HCT116 (cell line): ENCODE measurements around the gene RORB. TPM values are rescaled to one million over a fixed set of nuclear protein-coding genes. Genes with fewer than 3 reads are reported as not detected.

ENCODE experiments used
- ATAC-seq: fragments of 200-7000 bp; cut with Tn5 transposase; 2 replicates; pipeline ENCODE4 v1.9.1; 2020; ENCODE audit warnings: mild to moderate bottlenecking, moderate library complexity
- BruUV-seq: library from RNA; stranded (reverse); fragments of 400-500 nt; replicated peaks from 2 replicates; lab custom pipeline; 2021; lab: Mats Ljungman, UMichigan
- CTCF ChIA-PET: fragments of 300-600 bp; sonication (Branson Sonifier 250); formaldehyde crosslinking; loops from one replicate; lab custom pipeline; 2021; ENCODE audit warnings: antibody characterized with exemption; lab: Charles Lee
- POLR2A ChIA-PET: fragments of 300-600, 350-600 bp; sonication (Branson Sonifier 250); formaldehyde crosslinking; loops from one replicate; lab custom pipeline; 2021; ENCODE audit warnings: antibody characterized with exemption; lab: Charles Lee
- RAD21 ChIA-PET, 2 experiments: fragments of 300-600 bp; sonication (Branson Sonifier 250); formaldehyde crosslinking; loops; one replicate each; lab custom pipeline; 2023; ENCODE audit warnings: low total read pairs in 2 of 2; ENCODE audit not compliant: uncharacterized antibody in 2 of 2, unreplicated experiment in 2 of 2, low non-redundant PET in 1 of 2; lab: Charles Lee
- DNase-seq: peaks from one replicate; pipeline ENCODE4 v3.0.0-alpha.2; 2010; ENCODE audit warnings: low read depth, low spot score
- H2AFZ ChIP-seq: fragments of 200-600 bp; shearing (Covaris generic), sonication (generic); 2 replicates; pipeline ENCODE4 v1.6.1; 2017; ENCODE audit warnings: low read depth, mixed run types, mixed read lengths, antibody characterized with exemption, low read length; ENCODE audit not compliant: poor library complexity, severe bottlenecking
- H3K27ac ChIP-seq: 2 replicates; pipeline ENCODE4 v1.5.1; 2012; ENCODE audit warnings: low read depth, low read length
- H3K27me3 ChIP-seq: fragments of 200-600 bp; sonication (generic); 2 replicates; pipeline ENCODE4 v1.6.1; 2016; ENCODE audit warnings: mixed run types, low read length, mixed read lengths; ENCODE audit not compliant: insufficient read depth
- H3K36me3 ChIP-seq, 2 experiments: fragments of 200-500 bp in 1 of 2; fragments of 200-600 bp in 1 of 2; sonication (Bioruptor generic) in 1 of 2; sonication (generic) in 1 of 2; 2 replicates each; pipeline versions ENCODE4 v1.5.1 to v1.6.1; 2014 to 2016; ENCODE audit warnings: low read length in 2 of 2, inconsistent platforms in 1 of 2, mixed read lengths in 1 of 2, mixed run types in 1 of 2; ENCODE audit not compliant: insufficient read depth in 2 of 2, control insufficient read depth in 1 of 2
- H3K4me1 ChIP-seq, 2 experiments: fragments of 200-600 bp in 1 of 2; sonication (generic) in 1 of 2; 2 replicates each; pipeline versions ENCODE4 v1.5.1 to v1.6.1; 2012 to 2017; ENCODE audit warnings: low read length in 2 of 2, inconsistent platforms in 1 of 2, mild to moderate bottlenecking in 1 of 2, mixed read lengths in 1 of 2, mixed run types in 1 of 2, moderate library complexity in 1 of 2; ENCODE audit not compliant: insufficient read depth in 2 of 2, control insufficient read depth in 1 of 2
- H3K4me2 ChIP-seq: fragments of 200-600 bp; sonication (generic); 2 replicates; pipeline ENCODE4 v1.6.1; 2017; ENCODE audit warnings: mixed run types, low read length, mixed read lengths
- H3K4me3 ChIP-seq, 2 experiments: fragments of 200-600 bp in 1 of 2; sonication (generic) in 1 of 2; replicated peaks in 1 of 2; 2 replicates each; pipeline ENCODE4 v1.5.1; 2011 to 2016; ENCODE audit warnings: low read length in 2 of 2, control low read depth in 1 of 2, low read depth in 1 of 2, mild to moderate bottlenecking in 1 of 2, mixed read lengths in 1 of 2, mixed run types in 1 of 2
- H3K79me2 ChIP-seq: fragments of 200-600 bp; sonication (generic); 2 replicates; pipeline ENCODE4 v1.6.1; 2017; ENCODE audit warnings: mild to moderate bottlenecking, mixed run types, low read length, moderate library complexity, mixed read lengths; ENCODE audit not compliant: insufficient read depth
- H3K9ac ChIP-seq: fragments of 200-600 bp; sonication (generic); 2 replicates; pipeline ENCODE4 v1.6.1; 2016; ENCODE audit warnings: low read length, mixed read lengths
- H3K9me2 ChIP-seq: fragments of 200-600 bp; sonication (generic), shearing (Covaris generic); 2 replicates; pipeline ENCODE4 v1.6.1; 2017; ENCODE audit warnings: mixed run types, mild to moderate bottlenecking, moderate library complexity; ENCODE audit not compliant: insufficient read depth
- H3K9me3 ChIP-seq, 2 experiments: fragments of 200-500 bp in 1 of 2; fragments of 200-600 bp in 1 of 2; sonication (Bioruptor generic) in 1 of 2; sonication (generic) in 1 of 2; 2 replicates each; pipeline ENCODE4 v1.6.1; 2014 to 2017; ENCODE audit warnings: low read length in 2 of 2, mixed read lengths in 2 of 2, inconsistent platforms in 1 of 2, low read depth in 1 of 2, mild to moderate bottlenecking in 1 of 2, mixed run types in 1 of 2, moderate library complexity in 1 of 2; ENCODE audit not compliant: control insufficient read depth in 1 of 2, insufficient read depth in 1 of 2
- H4K20me1 ChIP-seq: fragments of 200-600 bp; sonication (generic), shearing (Covaris generic); 2 replicates; pipeline ENCODE4 v1.6.1; 2017; ENCODE audit warnings: mixed run types, mild to moderate bottlenecking, moderate library complexity; ENCODE audit not compliant: insufficient read depth
- CBX3 ChIP-seq: IDR thresholded peaks from 2 replicates; pipeline ENCODE4 v1.6.1; 2012; ENCODE audit warnings: low read depth
- CEBPB ChIP-seq: IDR thresholded peaks from 2 replicates; pipeline ENCODE4 v1.6.1; 2012; ENCODE audit warnings: low read depth
- EGR1 ChIP-seq: IDR thresholded peaks from 2 replicates; pipeline ENCODE4 v1.6.1; 2012; ENCODE audit warnings: low read depth
- ELF1 ChIP-seq: IDR thresholded peaks from 2 replicates; pipeline ENCODE4 v1.6.1; 2012; ENCODE audit warnings: low read depth, borderline replicate concordance
- JUND ChIP-seq: IDR thresholded peaks from 2 replicates; pipeline ENCODE4 v1.6.1; 2012
- POLR2AphosphoS5 ChIP-seq: IDR thresholded peaks from 2 replicates; pipeline ENCODE4 v1.6.1; 2011; ENCODE audit warnings: mild to moderate bottlenecking, low read depth, low read length, moderate library complexity
- SRF ChIP-seq: IDR thresholded peaks from 2 replicates; pipeline ENCODE4 v1.6.1; 2012; ENCODE audit warnings: low read depth
- intact Hi-C: fragments of 100-400 bp; cut with micrococcal nuclease; formaldehyde crosslinking; loops from 2 replicates; pipeline ENCODE4 v1.10.0; 2022
- total RNA-seq: library from RNA; stranded (reverse); gene quantifications from one replicate; pipeline ENCODE4 v1.2.1, GENCODE V29; 2021; ENCODE audit not compliant: unreplicated experiment
- TF ChIP-seq, protein P1 (sequence below): IDR thresholded peaks from 2 replicates; pipeline ENCODE4 v1.6.1; 2012; ENCODE audit warnings: low read depth
- TF ChIP-seq, protein P2 (sequence below), 3 experiments: fragments of 200-600 bp in 1 of 3; sonication (generic) in 1 of 3; IDR thresholded peaks in 2 of 3; conservative IDR thresholded peaks in 1 of 3; 2 replicates each; pipeline ENCODE4 v1.5.1; 2012 to 2017; ENCODE audit warnings: low read depth in 2 of 3, low read length in 2 of 3, antibody characterized with exemption in 1 of 3, borderline replicate concordance in 1 of 3, control low read depth in 1 of 3, mild to moderate bottlenecking in 1 of 3, mixed read lengths in 1 of 3, mixed run types in 1 of 3, moderate library complexity in 1 of 3; ENCODE audit not compliant: insufficient read depth in 1 of 3

RORB gene
- total RNA-seq, 1 experiment from 2014 or later: 0.02 TPM

DNA sequence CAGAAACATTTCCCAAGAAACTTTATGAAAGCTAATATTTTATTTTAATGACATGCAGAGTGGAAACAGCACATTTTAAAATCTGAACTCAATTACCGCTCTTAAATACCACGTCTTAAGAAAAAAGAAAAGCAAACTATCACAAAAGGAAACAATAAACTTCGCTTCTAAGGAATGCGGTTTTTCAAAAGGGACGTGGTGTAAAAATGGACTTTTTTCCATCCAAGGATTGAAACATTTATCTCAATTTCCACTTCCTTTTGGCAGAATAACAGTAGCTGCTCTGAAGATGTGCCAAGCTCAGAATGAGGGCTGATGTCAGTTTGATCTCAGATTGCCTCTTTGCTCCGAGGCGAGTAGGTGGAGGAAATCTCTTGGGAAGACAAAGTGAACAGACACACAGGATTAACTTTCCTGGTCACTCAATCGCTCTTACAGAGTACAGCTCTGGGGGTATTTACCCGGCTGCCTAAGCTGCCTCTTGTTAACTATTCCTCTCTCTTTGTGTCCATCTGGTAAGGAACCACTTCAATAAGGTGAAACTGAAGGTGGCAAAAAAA lies 232.1 kb downstream of the RORB start:
- no peak for ATAC-seq
- H4K20me1 ChIP-seq: no peaks in the 10 kb centered on the region
- RAD21 ChIA-PET: no interaction called here
- H3K27ac ChIP-seq: no peak overlapping the region
- H3K4me1 ChIP-seq: no peaks in the 10 kb centered on the region
- BruUV-seq: no TSS peak
- H3K27me3 ChIP-seq: no peaks in the 10 kb centered on the region
- POLR2A ChIA-PET: no interaction called here
- intact Hi-C loops: no loop called here
- no peaks in the 10 kb centered on the region for H3K36me3 ChIP-seq
- H3K4me3 ChIP-seq: no peak overlapping the region
- H3K9me3 ChIP-seq: no peaks in the 10 kb centered on the region
- no peaks in the 10 kb centered on the region for H3K79me2 ChIP-seq
- TF ChIP-seq, protein P1, sequence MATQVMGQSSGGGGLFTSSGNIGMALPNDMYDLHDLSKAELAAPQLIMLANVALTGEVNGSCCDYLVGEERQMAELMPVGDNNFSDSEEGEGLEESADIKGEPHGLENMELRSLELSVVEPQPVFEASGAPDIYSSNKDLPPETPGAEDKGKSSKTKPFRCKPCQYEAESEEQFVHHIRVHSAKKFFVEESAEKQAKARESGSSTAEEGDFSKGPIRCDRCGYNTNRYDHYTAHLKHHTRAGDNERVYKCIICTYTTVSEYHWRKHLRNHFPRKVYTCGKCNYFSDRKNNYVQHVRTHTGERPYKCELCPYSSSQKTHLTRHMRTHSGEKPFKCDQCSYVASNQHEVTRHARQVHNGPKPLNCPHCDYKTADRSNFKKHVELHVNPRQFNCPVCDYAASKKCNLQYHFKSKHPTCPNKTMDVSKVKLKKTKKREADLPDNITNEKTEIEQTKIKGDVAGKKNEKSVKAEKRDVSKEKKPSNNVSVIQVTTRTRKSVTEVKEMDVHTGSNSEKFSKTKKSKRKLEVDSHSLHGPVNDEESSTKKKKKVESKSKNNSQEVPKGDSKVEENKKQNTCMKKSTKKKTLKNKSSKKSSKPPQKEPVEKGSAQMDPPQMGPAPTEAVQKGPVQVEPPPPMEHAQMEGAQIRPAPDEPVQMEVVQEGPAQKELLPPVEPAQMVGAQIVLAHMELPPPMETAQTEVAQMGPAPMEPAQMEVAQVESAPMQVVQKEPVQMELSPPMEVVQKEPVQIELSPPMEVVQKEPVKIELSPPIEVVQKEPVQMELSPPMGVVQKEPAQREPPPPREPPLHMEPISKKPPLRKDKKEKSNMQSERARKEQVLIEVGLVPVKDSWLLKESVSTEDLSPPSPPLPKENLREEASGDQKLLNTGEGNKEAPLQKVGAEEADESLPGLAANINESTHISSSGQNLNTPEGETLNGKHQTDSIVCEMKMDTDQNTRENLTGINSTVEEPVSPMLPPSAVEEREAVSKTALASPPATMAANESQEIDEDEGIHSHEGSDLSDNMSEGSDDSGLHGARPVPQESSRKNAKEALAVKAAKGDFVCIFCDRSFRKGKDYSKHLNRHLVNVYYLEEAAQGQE: no peak
- TF ChIP-seq POLR2AphosphoS5: no peak
- TF ChIP-seq CEBPB: no peak
- no peak for DNase-seq
- H3K9ac ChIP-seq: no peak overlapping the region
- no peak overlapping the region for H3K4me2 ChIP-seq
- H2AFZ ChIP-seq: no peak overlapping the region
- H3K9me2 ChIP-seq: no peaks in the 10 kb centered on the region
- CTCF ChIA-PET: no interaction called here

DNA sequence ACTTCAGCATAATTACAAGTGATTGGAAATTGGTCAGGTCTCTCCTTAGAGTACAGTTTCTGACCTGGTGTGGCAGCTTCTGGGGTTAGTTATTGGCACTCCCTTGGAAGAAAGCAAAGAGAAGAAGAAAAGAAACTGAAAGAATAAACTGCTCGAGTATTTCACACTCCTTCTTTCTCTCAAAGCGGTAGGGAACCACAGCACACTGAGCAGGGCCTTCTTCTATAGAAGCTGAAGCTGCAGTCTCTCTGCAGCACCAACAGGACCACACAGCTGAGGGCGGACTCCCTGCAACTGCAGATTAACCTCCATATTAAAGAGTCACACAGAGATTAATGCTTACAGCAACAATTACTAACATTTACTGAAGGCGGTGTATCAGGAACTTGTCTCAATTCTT lies 238.6 kb downstream of the RORB start:
- Histone ChIP-seq H3K4me3 (no peak overlapping the region), H4K20me1 (no peaks in the 10 kb centered on the region), H3K9ac (no peak overlapping the region), H3K79me2 (no peaks in the 10 kb centered on the region), H3K9me2 (no peaks in the 10 kb centered on the region), H3K4me1 (no peaks in the 10 kb centered on the region), H3K36me3 (no peaks in the 10 kb centered on the region), H3K27me3 (no peaks in the 10 kb centered on the region), H3K9me3 (no peaks in the 10 kb centered on the region), H3K4me2 (no peak overlapping the region), H2AFZ (no peak overlapping the region), H3K27ac (no peak overlapping the region)
- intact Hi-C loops: no loop called here
- CTCF ChIA-PET: no interaction called here
- POLR2A ChIA-PET: no interaction called here
- RAD21 ChIA-PET: no interaction called here
- BruUV-seq: no TSS peak
- no peak for DNase-seq
- no peak for ATAC-seq
- TF ChIP-seq ELF1 (no peak), EGR1 (no peak), SRF (no peak), CBX3 (no peak), JUND (no peak)
- TF ChIP-seq, protein P1: no peak
- TF ChIP-seq, protein P2, sequence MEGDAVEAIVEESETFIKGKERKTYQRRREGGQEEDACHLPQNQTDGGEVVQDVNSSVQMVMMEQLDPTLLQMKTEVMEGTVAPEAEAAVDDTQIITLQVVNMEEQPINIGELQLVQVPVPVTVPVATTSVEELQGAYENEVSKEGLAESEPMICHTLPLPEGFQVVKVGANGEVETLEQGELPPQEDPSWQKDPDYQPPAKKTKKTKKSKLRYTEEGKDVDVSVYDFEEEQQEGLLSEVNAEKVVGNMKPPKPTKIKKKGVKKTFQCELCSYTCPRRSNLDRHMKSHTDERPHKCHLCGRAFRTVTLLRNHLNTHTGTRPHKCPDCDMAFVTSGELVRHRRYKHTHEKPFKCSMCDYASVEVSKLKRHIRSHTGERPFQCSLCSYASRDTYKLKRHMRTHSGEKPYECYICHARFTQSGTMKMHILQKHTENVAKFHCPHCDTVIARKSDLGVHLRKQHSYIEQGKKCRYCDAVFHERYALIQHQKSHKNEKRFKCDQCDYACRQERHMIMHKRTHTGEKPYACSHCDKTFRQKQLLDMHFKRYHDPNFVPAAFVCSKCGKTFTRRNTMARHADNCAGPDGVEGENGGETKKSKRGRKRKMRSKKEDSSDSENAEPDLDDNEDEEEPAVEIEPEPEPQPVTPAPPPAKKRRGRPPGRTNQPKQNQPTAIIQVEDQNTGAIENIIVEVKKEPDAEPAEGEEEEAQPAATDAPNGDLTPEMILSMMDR (IDR thresholded peaks at IDR 0.05 in 2 of 3, conservative IDR thresholded peaks at IDR 0.05 in 1 of 3; ENCODE audit: borderline replicate concordance in 1 of 3, insufficient read depth in 1 of 3, low read depth in 2 of 3, low read length in 2 of 3): no peak
